Uterus (tissue), 2 donors: ENCODE data around the gene GRIA1.

Source experiments
- POLR2A ChIP-seq, 2 donors: fragments of 450-650 bp; IDR thresholded peaks; one replicate each; pipeline ENCODE4 v1.6.1; 2016; ENCODE audit warnings: antibody characterized with exemption in 2 of 2, mild to moderate bottlenecking in 1 of 2, moderate library complexity in 1 of 2
- TF ChIP-seq, protein P1 (sequence below), 4 experiments: fragments of 200-600 bp in 2 of 4; fragments of 450-650 bp in 2 of 4; sonication (generic) in 2 of 4; IDR thresholded peaks; one replicate each; pipeline ENCODE4 v1.5.1; 2016 to 2019; ENCODE audit warnings: antibody characterized with exemption in 4 of 4, mild to moderate bottlenecking in 2 of 4, moderate library complexity in 1 of 4

DNA sequence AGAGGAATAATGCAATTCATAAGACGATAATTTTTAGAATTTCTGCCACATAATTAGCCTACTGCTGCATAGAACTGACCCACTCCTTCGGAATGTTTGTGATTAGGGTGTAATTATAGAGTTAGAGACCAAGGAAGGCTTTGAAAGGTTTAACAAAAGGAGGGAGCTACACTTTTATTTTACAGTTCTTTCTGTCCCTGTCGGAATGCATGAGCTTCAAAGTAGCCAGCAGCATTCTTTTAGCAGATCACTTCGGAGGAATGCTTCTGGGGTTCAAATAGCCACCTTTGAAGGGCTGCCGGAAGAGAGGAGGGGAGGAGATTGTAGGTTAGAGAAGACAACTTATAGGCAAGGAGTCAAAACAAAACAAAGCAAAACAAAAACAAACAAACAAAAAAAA is 168.1 kb downstream of the GRIA1 start:
- TF ChIP-seq, protein P1, sequence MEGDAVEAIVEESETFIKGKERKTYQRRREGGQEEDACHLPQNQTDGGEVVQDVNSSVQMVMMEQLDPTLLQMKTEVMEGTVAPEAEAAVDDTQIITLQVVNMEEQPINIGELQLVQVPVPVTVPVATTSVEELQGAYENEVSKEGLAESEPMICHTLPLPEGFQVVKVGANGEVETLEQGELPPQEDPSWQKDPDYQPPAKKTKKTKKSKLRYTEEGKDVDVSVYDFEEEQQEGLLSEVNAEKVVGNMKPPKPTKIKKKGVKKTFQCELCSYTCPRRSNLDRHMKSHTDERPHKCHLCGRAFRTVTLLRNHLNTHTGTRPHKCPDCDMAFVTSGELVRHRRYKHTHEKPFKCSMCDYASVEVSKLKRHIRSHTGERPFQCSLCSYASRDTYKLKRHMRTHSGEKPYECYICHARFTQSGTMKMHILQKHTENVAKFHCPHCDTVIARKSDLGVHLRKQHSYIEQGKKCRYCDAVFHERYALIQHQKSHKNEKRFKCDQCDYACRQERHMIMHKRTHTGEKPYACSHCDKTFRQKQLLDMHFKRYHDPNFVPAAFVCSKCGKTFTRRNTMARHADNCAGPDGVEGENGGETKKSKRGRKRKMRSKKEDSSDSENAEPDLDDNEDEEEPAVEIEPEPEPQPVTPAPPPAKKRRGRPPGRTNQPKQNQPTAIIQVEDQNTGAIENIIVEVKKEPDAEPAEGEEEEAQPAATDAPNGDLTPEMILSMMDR (IDR thresholded peaks at IDR 0.05): no peak
- no peak for TF ChIP-seq POLR2A (IDR thresholded peaks at IDR 0.05)
